GM12873 (cell line): ENCODE results near the gene PPM1A.

ENCODE experiments used
- CTCF ChIP-seq: IDR thresholded peaks from 2 replicates; pipeline ENCODE4 v1.5.1; 2012; ENCODE audit warnings: low read depth, mild to moderate bottlenecking, moderate library complexity, low read length, control low read depth; ENCODE audit not compliant: insufficient read depth; ENCODE audit errors: missing control alignments

PPM1A gene

GRCh38 chr14:60211153-60211552, 37.9 kb upstream of the PPM1A start:
- TF ChIP-seq CTCF, result no peak

GRCh38 chr14:60212503-60213371, 36.3 kb upstream of the PPM1A start:
- no peak for TF ChIP-seq CTCF

DNA sequence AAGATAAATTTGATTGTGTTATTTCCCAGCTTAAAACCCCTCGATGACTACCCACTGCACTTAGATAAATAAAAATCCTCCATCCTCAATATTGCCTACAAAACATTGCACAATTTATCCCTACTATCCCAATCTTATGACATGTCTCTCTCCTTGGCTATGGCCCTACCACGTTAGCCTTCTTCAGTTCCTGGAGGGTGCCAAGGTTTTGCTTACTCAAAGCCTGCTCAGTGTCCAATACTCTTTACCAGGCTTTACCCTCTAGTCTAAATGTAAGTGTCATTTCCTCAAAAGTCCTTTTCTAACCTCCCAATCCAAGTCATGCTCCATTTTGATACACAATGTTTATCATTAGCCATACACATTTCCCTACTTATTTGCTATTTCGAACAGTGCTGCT, 35.0 kb upstream of the PPM1A start:
- TF ChIP-seq CTCF, result no peak

- no peak for TF ChIP-seq CTCF
These were observed 34.5 kb upstream of the PPM1A start for GRCh38 chr14:60214415-60215126.

DNA sequence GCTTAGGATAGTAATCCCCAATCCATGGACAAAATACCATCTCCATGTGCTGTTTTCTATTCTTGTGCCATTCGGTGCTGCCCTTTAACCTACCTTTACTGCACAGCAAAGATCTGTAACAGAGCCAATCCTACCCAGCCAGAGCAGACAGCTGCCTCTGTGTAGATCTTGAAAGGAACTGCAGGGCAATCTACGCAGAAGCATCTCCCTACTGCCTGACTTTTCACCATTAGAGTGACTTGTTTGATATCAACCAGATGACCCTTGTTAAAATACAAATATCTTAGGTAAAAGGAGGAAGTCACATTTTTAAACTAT, 33.9 kb upstream of the PPM1A start:
- no peak for TF ChIP-seq CTCF

GRCh38 chr14:60215520-60216420, 33.3 kb upstream of the PPM1A start:
- no peak for TF ChIP-seq CTCF

DNA sequence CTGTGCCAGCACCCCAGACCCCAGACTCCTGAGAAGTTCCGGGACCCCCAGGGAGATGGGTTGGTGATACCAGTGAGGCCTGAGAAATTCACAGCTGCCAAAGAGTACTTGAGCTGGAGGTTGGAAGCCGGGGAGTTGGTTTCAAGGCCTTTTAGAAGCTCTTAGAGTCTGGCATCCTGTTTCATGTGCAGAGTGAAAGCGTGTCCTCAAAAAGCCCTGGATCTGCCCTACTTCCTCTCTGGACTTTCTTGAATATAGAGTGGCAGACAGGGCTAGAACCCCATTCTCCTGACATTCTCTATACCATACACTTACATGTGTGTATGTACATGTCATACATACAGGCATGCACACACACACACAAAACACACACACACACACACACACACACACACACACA, 31.3 kb upstream of the PPM1A start:
- TF ChIP-seq CTCF, result no peak
